NCI-H1436 (cell line): ENCODE data around the gene PHTF1.

Experiments
- DNase-seq: peaks from one replicate; lab custom pipeline; 2025; lab: John Stamatoyannopoulos, UW

The PHTF1 gene

DNA sequence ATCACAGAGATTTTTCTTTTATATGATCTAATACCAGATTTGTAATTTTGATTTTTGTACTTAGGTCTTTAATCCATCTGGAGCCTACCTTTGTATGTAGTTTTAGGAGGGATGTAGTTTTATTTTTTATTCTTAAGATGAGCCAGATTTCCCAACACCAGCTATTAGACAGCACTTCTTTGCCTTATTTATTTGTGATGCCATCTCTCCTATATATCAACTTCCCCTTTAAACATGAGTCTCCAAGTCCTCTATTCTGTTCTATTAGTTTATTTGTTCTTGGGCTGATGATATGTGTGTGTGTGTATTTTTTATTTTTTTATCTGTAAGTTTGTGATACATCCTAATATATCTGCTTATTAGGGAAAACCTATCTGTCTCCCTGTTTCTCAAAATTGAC lies 94.2 kb downstream of the PHTF1 start:
- no peak for DNase-seq

- DNase-seq: no peak
These were observed 95.9 kb downstream of the PHTF1 start for GRCh38 chr1:113663165-113663951.

- DNase-seq: no peak
These were observed 97.2 kb downstream of the PHTF1 start for GRCh38 chr1:113662101-113662500.

DNA sequence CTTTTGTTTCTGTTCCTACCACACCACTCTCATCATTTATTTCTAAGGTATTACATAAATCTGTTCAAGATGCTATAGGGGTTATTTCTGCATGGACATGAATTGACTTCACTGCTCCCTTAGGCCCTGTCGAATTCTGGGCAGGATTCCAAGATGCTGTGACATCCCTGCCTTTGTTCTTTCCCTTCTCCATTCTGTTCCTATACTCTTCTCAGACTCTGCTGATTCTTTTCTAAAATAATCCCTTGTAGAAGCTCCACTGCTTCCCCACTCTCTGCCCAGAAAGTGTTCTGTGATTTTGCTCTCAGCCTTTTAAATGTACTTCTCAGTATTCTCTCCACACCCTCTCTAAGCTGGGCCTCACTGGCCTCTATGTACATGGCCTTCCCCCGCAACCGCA lies 99.2 kb downstream of the PHTF1 start:
- no peak for DNase-seq

GRCh38 chr1:113659556-113659955 lies 99.7 kb downstream of the PHTF1 start:
- no peak for DNase-seq

DNA sequence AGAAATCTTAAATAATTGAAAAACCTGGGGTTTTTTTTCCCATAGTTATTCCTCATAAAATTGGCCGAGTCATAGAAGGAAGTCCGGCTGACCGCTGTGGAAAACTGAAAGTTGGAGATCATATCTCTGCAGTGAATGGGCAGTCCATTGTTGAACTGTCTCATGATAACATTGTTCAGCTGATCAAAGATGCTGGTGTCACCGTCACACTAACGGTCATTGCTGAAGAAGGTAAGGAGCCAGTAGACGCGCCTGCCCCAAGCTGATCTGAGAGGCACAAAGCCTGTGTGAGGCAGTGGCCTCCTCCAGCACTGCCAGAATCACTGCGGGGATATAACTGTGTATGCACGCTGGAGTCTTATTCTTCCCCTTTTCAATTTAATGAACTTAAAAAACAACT lies 100.3 kb downstream of the PHTF1 start:
- no peak for DNase-seq

GRCh38 chr1:113657556-113658063 lies 101.7 kb downstream of the PHTF1 start:
- DNase-seq: no peak

DNA sequence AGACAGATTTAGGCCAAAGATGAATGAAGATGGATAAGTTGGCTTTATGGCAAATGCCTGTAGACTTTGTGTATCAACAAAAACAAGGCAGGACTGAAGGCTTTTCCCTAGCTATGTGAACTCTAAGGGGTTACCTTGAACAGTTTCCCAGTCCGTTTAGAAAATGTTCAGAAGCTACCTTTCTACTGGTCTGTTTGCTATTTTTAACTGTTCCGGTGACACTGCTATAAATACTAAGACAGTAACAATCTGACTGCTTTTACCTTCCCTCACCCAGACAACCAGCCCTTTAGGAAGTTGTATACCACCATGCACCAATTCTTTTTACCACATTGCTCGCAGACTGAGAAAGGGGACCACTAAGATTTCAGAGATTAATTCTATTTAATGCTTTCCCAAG lies 102.2 kb downstream of the PHTF1 start:
- DNase-seq: no peak

- no peak for DNase-seq
These were observed 104.4 kb downstream of the PHTF1 start for GRCh38 chr1:113654883-113655282.

DNA sequence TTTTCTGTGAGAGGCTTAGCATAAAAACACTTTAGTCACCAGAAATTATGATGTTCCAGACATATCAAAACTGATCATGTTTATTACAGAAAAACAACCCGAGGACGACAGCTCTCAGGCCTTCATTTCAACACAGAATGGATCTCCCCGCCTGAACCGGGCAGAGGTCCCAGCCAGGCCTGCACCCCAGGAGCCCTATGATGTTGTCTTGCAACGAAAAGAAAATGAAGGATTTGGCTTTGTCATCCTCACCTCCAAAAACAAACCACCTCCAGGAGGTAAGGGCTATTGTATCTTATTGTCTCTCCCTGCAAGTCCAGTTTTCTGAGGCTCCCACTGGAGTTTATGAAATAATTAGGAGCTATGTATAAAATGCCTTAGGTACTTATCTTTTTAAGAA lies 105.5 kb downstream of the PHTF1 start:
- DNase-seq: no peak

DNA sequence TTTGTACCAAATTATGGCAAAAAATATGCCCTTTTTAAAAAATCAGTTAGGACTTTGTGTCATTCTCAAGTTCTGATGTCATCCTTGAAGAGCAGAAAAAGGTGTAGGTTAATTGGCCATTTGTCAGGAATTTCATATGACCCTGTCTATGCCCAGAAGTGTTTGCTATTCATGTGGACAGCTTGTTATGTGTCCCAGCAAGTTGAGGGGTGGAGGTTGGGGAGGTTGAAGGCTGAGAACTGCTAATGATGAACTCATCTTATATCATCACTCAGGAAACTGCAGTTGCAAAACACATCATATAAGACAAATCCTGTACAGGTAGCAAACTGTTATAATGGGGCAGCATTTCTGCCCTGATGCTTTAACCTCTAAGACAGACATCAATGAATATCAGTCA lies 106.5 kb downstream of the PHTF1 start:
- DNase-seq: no peak

DNA sequence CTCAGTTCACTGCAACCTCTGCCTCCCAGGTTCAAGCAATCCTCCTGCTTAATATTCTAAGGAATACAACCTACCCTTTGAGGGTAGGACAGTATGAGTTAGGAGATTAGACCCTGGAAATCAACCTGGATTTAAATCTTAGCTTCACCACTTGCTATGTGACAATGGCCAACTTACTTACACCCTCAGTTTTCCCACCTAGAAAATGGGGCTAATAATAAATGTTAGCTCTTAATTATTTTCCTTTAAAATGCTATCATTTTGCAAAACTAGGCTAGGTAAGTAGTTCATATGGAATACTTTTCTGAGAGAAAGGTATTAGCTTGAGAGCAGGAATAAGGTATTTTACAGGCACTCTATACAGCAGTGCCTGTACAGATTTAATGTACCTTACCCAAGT lies 110.8 kb downstream of the PHTF1 start:
- DNase-seq: no peak

DNA sequence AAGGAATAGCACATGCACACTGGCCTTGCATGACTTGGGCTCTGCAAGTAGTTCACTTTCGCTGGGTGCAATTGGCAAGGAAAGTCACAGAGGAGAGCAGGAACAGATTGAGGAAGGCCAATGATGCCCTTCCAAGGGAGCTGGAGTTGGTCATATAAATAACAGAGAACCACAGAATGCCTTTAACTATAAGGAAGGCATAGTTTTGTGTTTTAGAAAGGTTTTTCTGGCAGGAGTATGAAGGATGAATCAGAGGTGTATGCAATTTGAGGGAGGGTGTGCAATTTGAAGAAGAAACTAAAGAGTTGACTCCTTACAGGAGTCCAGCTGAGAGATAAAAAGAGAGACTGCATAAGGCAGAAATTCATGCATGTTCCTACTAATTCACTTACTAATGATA lies 112.1 kb downstream of the PHTF1 start:
- DNase-seq: no peak
